Measurements from ENCODE around the gene WDR20.

The WDR20 gene

DNA sequence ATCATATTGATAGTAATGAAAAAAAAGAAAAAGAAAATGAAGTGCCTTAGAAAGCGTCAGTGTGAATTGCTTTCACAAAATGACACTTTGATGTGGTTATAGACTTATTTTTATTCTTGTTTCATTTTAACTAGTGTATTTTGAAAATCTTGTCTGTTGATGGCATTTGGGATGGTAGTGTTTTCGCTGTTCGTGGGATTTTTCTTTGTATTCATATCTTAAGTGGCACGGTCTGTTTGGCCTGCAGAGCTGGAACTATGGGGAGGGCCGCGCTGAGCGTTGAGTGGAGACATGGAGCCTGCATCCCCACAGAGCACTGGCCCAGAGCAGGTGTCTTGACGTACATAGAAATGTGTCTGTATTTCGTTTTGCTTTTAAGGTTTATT, 61.6 kb downstream of the WDR20 start:
- no peak for DNase-seq

GRCh38 chr14:102201776-102202175, 62.1 kb downstream of the WDR20 start:
- no peak for DNase-seq

DNA sequence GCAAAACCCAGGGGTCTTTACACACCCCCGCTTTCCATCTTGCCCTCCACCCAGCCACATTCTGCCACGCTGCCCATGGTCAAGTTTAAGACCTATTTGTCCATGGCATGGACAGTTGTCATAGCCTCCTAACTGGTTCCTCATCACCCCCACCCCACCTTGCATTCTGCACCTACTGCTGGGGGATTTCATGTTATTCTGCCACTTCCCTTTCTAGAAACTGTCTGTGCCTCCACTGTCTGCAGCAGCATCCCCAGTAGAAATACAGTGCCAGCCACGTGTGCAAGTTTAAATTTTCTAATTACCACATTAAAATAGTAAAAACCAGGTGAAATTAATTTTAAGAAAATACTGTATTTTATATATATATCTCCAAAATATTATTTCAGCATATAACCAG, 63.2 kb downstream of the WDR20 start:
- no peak for DNase-seq

- no peak for DNase-seq
These were observed 63.7 kb downstream of the WDR20 start for GRCh38 chr14:102203382-102203781.

GRCh38 chr14:102205560-102205959, 65.9 kb downstream of the WDR20 start:
- DNase-seq: no peak

GRCh38 chr14:102206918-102207317, 67.2 kb downstream of the WDR20 start:
- no peak for DNase-seq

DNA sequence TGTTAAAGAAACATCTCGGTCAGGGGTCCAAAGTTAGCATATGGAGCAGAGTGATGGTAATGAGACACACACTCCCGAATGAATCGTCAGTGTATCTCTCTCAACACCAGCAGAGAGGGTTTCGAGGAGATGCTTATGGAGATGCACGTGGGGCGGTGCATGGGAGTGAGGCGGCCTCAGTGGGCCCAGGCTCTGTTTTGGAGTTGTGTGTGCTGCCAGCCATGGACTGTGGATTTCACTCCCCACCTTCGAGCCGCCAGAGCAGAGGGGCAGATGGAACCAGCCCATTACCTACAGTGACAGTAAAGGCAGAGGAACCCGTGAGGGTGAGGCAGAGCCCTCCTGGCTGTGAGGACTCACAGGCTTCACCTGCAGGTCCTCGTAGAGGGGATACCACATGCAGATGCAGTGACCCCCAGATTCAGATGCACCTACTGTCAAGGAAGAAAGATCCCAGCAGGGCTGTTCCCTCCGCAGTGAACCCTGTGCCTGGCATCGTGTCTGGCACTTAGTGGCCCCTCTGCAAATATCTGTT, 68.2 kb downstream of the WDR20 start:
- DNase-seq: no peak

- DNase-seq: no peak
These were observed 69.0 kb downstream of the WDR20 start for GRCh38 chr14:102208741-102209140.

DNA sequence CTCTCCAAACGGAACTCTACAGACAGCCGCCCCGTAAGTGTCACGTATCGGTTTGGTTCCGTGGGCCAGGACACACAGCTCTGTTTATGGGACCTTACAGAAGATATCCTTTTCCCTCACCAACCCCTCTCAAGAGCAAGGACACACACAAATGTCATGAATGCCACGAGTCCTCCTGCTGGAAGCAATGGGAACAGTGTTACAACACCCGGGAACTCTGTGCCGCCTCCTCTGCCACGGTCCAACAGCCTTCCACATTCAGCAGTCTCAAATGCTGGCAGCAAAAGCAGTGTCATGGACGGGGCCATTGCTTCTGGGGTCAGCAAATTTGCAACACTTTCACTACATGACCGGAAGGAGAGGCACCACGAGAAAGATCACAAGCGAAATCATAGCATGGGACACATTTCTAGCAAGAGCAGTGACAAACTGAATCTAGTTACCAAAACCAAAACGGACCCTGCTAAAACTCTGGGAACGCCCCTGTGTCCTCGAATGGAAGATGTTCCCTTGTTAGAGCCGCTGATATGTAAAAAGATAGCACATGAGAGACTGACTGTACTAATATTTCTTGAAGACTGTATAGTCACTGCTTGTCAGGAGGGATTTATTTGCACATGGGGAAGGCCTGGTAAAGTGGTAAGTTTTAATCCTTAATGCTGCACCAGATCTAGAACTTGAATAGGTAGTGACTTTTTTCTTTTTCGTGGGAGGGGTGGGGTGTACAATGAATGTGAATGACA, 69.7 kb downstream of the WDR20 start:
- DNase-seq: no peak

- no peak for DNase-seq
These were observed 70.8 kb downstream of the WDR20 start for GRCh38 chr14:102210421-102211042.

DNA sequence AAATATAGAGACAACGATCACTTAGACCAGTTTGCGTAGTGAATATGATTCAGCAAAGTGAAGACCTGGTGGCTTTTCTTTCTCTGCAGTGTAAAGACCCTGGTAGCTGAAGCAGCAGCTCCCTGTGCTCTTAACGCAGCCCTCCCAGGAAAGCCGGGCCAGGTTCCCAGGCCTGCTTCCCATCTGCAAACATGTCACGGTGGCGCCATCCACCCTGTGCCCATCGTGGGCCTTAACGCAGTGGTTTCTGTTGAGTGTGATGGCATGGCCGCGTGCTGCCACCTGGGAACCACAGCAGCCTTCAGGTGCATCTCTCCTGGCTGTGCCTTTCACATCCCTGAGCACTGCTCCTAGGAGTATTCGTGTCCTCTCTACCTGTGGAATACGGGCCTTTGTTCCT, 71.5 kb downstream of the WDR20 start:
- DNase-seq: no peak

DNA sequence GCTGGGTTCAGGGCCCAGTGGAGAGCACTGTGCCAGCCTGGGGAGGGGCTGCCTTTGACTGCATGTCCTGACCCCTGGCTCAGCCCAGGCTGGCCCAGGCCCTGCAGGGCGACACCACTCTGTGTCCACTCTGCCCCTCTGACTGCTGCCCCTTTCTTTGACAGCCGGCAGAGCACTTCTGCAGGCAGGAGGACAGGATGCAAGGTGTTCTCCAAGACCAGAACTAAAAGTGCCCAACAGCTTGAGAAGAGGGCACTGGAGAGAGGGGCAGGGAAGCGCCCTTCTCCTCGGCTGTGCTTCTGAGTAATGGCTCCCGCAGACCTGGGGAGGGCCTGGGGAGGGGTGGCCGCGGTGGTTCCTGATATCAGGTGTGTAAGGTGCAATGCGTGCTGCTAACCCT, 72.7 kb downstream of the WDR20 start:
- DNase-seq: no peak

DNA sequence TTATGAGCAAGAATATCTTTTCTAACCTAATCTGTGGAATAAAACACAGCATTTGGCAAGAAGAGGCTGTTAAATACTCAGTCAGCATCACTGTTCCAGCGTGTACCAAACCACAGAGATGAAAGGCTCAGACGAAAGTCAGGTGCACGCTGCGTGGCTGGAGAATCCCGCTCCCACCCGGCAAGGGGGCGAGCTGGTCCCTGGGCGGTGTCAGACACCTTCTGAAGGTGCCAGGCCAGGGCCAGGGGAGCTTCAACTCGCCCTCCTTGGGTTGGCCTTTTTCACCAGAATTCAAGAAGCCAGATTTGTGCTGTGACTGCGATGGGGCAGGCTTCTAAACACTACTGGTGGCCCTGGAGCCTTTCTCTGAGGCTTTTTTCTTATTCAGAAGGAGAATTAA, 73.1 kb downstream of the WDR20 start:
- DNase-seq: no peak

DNA sequence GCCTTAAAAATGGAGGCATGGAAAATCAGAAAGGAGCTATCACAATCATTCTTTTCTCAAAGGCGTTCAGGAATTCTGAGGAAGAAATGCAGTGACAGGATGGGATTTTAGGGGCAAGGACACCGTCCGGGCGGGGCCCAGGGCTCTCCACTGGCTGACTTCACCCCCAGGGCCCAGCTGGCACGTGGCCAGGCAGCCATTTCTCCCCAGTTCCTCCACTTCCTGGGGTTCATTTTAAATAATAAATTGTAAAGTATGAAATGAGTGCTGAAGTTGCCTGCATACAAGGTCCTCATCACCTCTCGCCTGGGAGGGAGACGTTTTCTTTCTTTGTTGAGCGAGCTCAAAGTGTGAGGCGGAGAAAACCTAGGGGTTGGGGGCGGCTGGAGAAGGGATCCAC, 73.8 kb downstream of the WDR20 start:
- no peak for DNase-seq

GRCh38 chr14:102213984-102214658, 74.4 kb downstream of the WDR20 start:
- no peak for DNase-seq

DNA sequence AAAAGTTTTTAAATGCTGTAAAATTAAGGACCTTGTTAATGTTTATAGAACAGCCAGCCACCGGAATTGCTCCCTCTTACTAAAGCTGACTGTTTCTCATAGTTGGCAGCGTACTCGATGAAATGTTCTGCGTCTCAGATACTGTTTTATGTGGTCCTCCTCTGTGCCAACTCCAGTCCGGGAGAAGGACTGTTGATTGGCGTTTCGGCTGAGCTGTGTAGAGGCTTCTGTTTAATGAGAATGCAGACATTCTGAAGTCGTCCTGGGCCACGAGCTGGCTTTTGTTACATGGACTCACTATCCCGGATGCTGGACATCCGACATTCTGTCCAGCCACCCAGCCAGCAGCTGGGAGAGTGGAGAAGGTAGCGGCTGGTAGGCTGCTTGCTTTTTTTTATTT, 75.4 kb downstream of the WDR20 start:
- peak; percentile 48 for DNase-seq

DNA sequence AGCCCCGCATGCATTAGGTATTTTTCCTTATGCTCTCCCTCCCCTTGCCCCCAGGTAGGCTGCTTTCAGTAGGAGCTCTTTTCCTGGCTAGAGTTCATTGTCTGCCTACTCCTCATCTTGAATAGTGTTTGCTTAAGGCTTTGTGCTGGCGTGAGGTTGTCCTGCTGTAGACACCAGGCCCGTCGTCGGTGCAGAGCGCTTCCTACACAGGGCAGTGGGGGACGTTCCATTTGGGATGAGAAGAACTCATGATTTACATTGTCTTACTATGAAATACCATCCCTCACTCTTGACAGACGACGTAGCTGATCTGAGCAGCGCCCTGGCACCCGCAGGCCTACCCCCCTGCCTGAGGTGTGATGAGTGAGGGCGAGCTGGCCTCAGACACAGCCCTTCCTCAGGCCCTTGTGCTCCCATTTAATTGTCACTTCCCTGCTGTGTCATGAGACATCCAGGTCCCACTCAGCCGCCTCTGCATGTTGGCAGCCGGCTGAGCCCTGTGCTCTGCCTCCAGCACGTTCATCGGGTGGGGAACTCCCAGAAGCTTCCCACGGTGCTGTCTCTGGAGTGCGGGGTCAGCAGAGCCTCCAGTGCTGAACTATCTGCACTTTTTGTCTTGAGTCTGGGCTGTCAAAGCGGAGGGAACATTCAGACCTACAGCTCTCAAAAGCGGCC, 76.0 kb downstream of the WDR20 start:
- DNase-seq: no peak

- DNase-seq: no peak
These were observed 77.7 kb downstream of the WDR20 start for GRCh38 chr14:102217399-102217798.

DNA sequence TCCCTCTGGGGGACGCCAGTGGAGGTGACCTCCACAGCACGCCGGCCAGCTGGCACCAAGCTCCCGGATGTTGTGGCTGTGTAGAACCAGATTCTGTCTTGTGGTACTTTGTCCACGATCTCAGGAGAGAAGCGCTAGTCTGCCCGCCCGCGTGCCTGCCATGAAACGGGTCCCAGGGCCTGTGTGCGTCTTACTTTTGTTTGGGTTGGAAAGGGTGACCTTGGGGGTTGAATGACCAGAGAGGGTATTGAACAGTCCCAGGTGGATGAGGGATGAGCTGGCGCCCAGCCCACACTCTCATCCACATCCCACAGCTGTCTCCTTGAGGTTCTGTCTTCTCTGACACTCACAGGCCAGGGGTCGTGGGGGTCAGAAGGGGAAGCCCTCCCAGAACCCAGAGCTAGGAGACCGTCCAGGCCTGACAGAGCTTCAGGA, 78.3 kb downstream of the WDR20 start:
- no peak for DNase-seq

GRCh38 chr14:102218688-102219087, 79.0 kb downstream of the WDR20 start:
- DNase-seq: no peak

DNA sequence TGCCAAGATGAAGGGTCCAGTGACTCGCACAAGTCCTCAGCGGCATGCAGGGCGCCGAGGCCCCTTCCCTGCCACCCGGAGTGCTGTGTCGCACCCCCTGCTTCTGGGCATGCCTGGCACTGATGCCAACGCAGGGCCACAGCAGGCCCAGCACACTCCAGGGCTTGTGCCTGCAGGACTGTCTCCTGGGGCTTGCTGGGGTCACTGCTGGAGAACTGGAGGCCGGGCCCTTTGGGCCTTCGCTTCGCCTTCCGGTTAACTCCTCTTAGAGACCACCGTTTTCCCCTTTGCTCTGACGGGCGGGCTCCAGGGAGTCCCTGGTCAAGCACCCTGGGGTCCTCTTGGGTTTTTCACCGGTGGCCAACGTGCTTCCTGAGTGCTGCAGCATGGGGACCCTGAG, 79.6 kb downstream of the WDR20 start:
- no peak for DNase-seq

DNA sequence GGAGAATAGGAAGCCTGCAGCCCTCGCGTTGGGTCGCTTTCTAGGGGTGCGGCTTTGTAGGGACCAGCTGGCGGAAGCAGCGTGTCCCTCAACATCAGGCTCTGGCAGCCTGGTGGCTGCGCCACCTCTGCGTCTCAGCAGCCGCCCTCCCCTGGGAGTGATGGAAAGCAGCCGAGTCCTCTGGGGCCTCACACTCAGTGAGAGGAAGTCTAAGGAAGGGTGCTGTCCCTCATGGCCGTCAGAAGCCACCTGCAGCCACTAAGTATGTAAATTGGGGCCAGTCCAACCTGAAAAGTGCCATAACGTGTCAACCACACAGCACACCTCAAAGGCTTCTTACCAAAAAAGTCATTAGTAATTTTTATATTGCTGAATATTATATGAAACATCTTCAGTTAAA, 80.3 kb downstream of the WDR20 start:
- no peak for DNase-seq

DNA sequence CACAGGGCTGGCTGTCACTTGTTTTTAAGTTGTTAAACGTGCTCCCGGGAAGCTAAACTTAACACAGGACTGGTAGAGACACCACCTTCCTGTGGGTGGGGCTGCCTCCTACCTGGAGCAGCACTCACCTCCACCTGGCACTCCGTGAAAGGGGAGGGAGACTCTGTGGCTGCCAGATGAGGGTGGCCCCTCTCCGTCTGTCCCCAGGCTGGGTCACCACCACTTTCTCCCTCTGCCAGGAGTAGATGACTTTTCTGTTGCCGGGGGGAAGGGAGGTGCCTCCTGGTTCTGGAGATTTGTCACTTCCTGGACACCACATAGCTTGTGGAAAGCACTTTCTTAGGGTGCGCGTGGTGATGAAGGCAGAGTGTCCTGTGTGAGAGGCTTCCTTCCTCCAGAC, 81.3 kb downstream of the WDR20 start:
- DNase-seq: no peak
